SK-N-SH (cell line): ENCODE results near the gene AGAP1. TPM values are rescaled to one million over a fixed set of nuclear protein-coding genes. Genes with fewer than 3 reads are reported as not detected.

ENCODE experiments used
- CTCF ChIA-PET: fragments of 300-600, 350-600 bp; formaldehyde crosslinking; extraction: SDS; loops from one replicate; lab custom pipeline; 2021; lab: Yijun Ruan, JAX
- POLR2A ChIA-PET: fragments of 350-600 bp; sonication (Branson Sonifier 250); formaldehyde crosslinking; extraction: SDS; loops from one replicate; lab custom pipeline; 2020; ENCODE audit warnings: antibody characterized with exemption, inconsistent platforms; lab: Yijun Ruan, JAX
- DNase-seq: peaks from one replicate; pipeline ENCODE4 v3.0.0; 2012
- H2AFZ ChIP-seq: fragments of 200-600 bp; sonication (generic); 2 replicates; pipeline ENCODE4 v1.8.1; 2016; ENCODE audit warnings: antibody characterized with exemption, mild to moderate bottlenecking, low read depth
- H3F3A ChIP-seq: fragments of 200-600 bp; sonication (generic); replicated peaks from 2 replicates; pipeline ENCODE3; 2016; ENCODE audit warnings: antibody characterized with exemption, mild to moderate bottlenecking; ENCODE audit not compliant: insufficient read depth
- H3K27ac ChIP-seq, 2 experiments: fragments of 200-500 bp in 1 of 2; fragments of 200-600 bp in 1 of 2; sonication (Bioruptor generic) in 1 of 2; sonication (generic), shearing (Covaris generic) in 1 of 2; 2 replicates each; pipeline versions ENCODE4 v1.5.1 to v1.6.1; 2014 to 2016; ENCODE audit warnings: low read depth in 2 of 2, inconsistent platforms in 1 of 2, low read length in 1 of 2, mild to moderate bottlenecking in 1 of 2, mixed read lengths in 1 of 2
- H3K27me3 ChIP-seq: fragments of 200-600 bp; sonication (generic), shearing (Covaris generic); 2 replicates; pipeline ENCODE4 v1.6.1; 2016; ENCODE audit warnings: mixed run types; ENCODE audit not compliant: insufficient read depth
- H3K36me3 ChIP-seq, 2 experiments: fragments of 200-500 bp in 1 of 2; fragments of 200-600 bp in 1 of 2; sonication (Bioruptor generic) in 1 of 2; sonication (generic) in 1 of 2; replicated peaks in 1 of 2; 2 replicates each; pipeline versions ENCODE3 to v1.5.1; 2014 to 2016; ENCODE audit warnings: low read length in 1 of 2, mild to moderate bottlenecking in 1 of 2; ENCODE audit not compliant: insufficient read depth in 2 of 2, control insufficient read depth in 1 of 2
- H3K4me1 ChIP-seq, 2 experiments: fragments of 200-500 bp in 1 of 2; fragments of 200-600 bp in 1 of 2; sonication (Bioruptor generic) in 1 of 2; sonication (generic), shearing (Covaris generic) in 1 of 2; 2 replicates each; pipeline versions ENCODE4 v1.5.1 to v1.6.1; 2014 to 2016; ENCODE audit warnings: low read depth in 1 of 2, low read length in 1 of 2, mixed run types in 1 of 2; ENCODE audit not compliant: insufficient read depth in 2 of 2, control insufficient read depth in 1 of 2
- H3K4me2 ChIP-seq: fragments of 200-600 bp; sonication (generic), shearing (Covaris generic); 2 replicates; pipeline ENCODE4 v1.6.1; 2017; ENCODE audit warnings: mixed run types
- H3K4me3 ChIP-seq, 2 experiments: fragments of 200-500 bp in 1 of 2; fragments of 200-600 bp in 1 of 2; sonication (Bioruptor generic) in 1 of 2; sonication (generic), shearing (Covaris generic) in 1 of 2; 2 replicates each; pipeline versions ENCODE4 v1.5.1 to v1.8.1; 2014 to 2016; ENCODE audit warnings: low read depth in 2 of 2, inconsistent platforms in 1 of 2, low read length in 1 of 2, mild to moderate bottlenecking in 1 of 2, mixed read lengths in 1 of 2, moderate library complexity in 1 of 2
- H3K79me2 ChIP-seq: fragments of 200-600 bp; sonication (generic); 2 replicates; pipeline ENCODE4 v1.8.1; 2017; ENCODE audit warnings: mild to moderate bottlenecking; ENCODE audit not compliant: insufficient read depth
- H3K9ac ChIP-seq: fragments of 200-600 bp; sonication (generic); 2 replicates; pipeline ENCODE4 v1.6.1; 2017; ENCODE audit warnings: mixed run types
- H3K9me2 ChIP-seq: fragments of 200-600 bp; sonication (generic); 2 replicates; pipeline ENCODE4 v1.6.1; 2017; ENCODE audit warnings: mixed run types
- H3K9me3 ChIP-seq: fragments of 200-600 bp; sonication (generic); 2 replicates; pipeline ENCODE4 v1.6.1; 2017; ENCODE audit warnings: mixed run types, mild to moderate bottlenecking, moderate library complexity
- H4K20me1 ChIP-seq: fragments of 200-600 bp; sonication (generic); 2 replicates; pipeline ENCODE4 v1.6.1; 2017; ENCODE audit warnings: mild to moderate bottlenecking, mixed run types; ENCODE audit not compliant: insufficient read depth
- CTCF ChIP-seq: fragments of 200-600 bp; sonication (generic); IDR thresholded peaks from 2 replicates; pipeline ENCODE4 v1.6.1; 2017; ENCODE audit warnings: antibody characterized with exemption, mild to moderate bottlenecking, moderate library complexity
- GATA2 ChIP-seq: sonication (generic); formaldehyde crosslinking; IDR thresholded peaks from 2 replicates; pipeline ENCODE4 v1.5.0; 2020; ENCODE audit warnings: mild to moderate bottlenecking, missing genetic modification reagents
- IRF3 ChIP-seq: fragments of 150-350 bp; IDR thresholded peaks from 2 replicates; pipeline ENCODE4 v1.6.1; 2016; ENCODE audit warnings: mild to moderate bottlenecking, low read depth, low read length
- RAD21 ChIP-seq: IDR thresholded peaks from 2 replicates; pipeline ENCODE4 v1.6.1; 2012; ENCODE audit warnings: mild to moderate bottlenecking, low read length
- RFX5 ChIP-seq: IDR thresholded peaks from 2 replicates; pipeline ENCODE4 v1.6.1; 2012; ENCODE audit warnings: mild to moderate bottlenecking, improper control_type of control experiment, low read length
- RXRA ChIP-seq: IDR thresholded peaks from 2 replicates; pipeline ENCODE4 v1.4.0; 2012; ENCODE audit warnings: low read depth, mild to moderate bottlenecking, borderline replicate concordance
- SMC3 ChIP-seq: IDR thresholded peaks from 2 replicates; pipeline ENCODE4 v1.6.1; 2012; ENCODE audit warnings: low read depth, low read length, improper control_type of control experiment
- USF1 ChIP-seq: IDR thresholded peaks from 2 replicates; pipeline ENCODE4 v1.4.0; 2012; ENCODE audit warnings: low read depth, borderline replicate concordance
- WGBS: methylation state at CpG from one replicate; pipeline ENCODE4 v1.1.6; 2017; ENCODE audit warnings: low lambda C conversion rate; 5-methylcytosine and 5-hydroxymethylcytosine counted together
- polyA plus RNA-seq, 3 experiments: library from polyadenylated mRNA; depleted of rRNA; stranded (reverse); fragments of >200 nt; gene quantifications; 2 replicates each; pipeline ENCODE4 v1.2.3, GENCODE V29; 2012

AGAP1 gene
- polyA plus RNA-seq, 1 of the 3 experiments (the other 2 are of a cell fraction) = 8.8 TPM

GRCh38 chr2:235765181-235765820 lies 271.5 kb downstream of the AGAP1 start:
- Histone ChIP-seq H3K4me1 (no peaks in the 10 kb centered on the region), H3K4me3 (no peak overlapping the region), H3F3A (peaks cover 11% of the 10 kb centered on the region), H3K27me3 (no peaks in the 10 kb centered on the region), H3K27ac (peak overlapping the region in 1 of 2 experiments; percentile 14; a peak in 2 of 4 replicates), H3K79me2 (no peaks in the 10 kb centered on the region), H4K20me1 (no peaks in the 10 kb centered on the region), H3K36me3 (peaks cover 2 to 4% of the 10 kb centered on the region in 2 experiments), H2AFZ (no peak overlapping the region), H3K9me3 (no peaks in the 10 kb centered on the region), H3K9me2 (no peaks in the 10 kb centered on the region), H3K4me2 (no peak overlapping the region), H3K9ac (no peak overlapping the region)
- ChIA-PET CTCF (interaction anchor here (0.6 to 10.9 kb wide), 33 partner anchors 9 to 415 kb away, joined by 3 to 163 read pairs (median 5); partner anchors contain the start of gene GBX2), POLR2A (no interaction called here)
- WGBS = 88% methylated on average over 23 of the region's 30 CpGs
- DNase-seq = no peak
- TF ChIP-seq RXRA = no peak
- no peak for TF ChIP-seq IRF3

GRCh38 chr2:235766278-235766677 lies 272.4 kb downstream of the AGAP1 start:
- H3K4me3 ChIP-seq = no peak overlapping the region; a peak in 1 of 4 replicates
- H3K9me3 ChIP-seq = no peaks in the 10 kb centered on the region
- TF ChIP-seq RFX5 (0 out of 2 replicates have a peak, but pooled peaks have one; percentile 31), USF1 (no peak), SMC3 (peak; percentile 45), CTCF (peak; percentile 91), GATA2 (CRISPR knock-in tag) (no peak), RAD21 (peak; percentile 84), IRF3 (no peak)
- TF ChIP-seq, all 33 proteins: peak for 4
- POLR2A ChIA-PET = no interaction called here
- H3K9ac ChIP-seq = no peak overlapping the region
- CTCF ChIA-PET = interaction anchor here (0.5 to 10.9 kb wide), 43 partner anchors 9 to 433 kb away, joined by 3 to 163 read pairs (median 4); partner anchors contain the start of gene GBX2
- no peak overlapping the region for H2AFZ ChIP-seq
- H3F3A ChIP-seq = peaks cover 10% of the 10 kb centered on the region
- H3K4me2 ChIP-seq = no peak overlapping the region
- no peaks in the 10 kb centered on the region for H3K4me1 ChIP-seq
- no peaks in the 10 kb centered on the region for H3K9me2 ChIP-seq
- H4K20me1 ChIP-seq = no peaks in the 10 kb centered on the region
- DNase-seq = peak; percentile 81
- no peaks in the 10 kb centered on the region for H3K79me2 ChIP-seq
- H3K36me3 ChIP-seq = peaks cover 2 to 4% of the 10 kb centered on the region in 2 experiments
- no peaks in the 10 kb centered on the region for H3K27me3 ChIP-seq
- peak overlapping the region in 1 of 2 experiments; percentile 43; a peak in 1 of 4 replicates for H3K27ac ChIP-seq
- 9% methylated on average over 7 of the region's 7 CpGs for WGBS
